CD4-positive, alpha-beta T cell treated with Interleukin-6 at 100 ng/mL for 8 hours (primary cell): ENCODE measurements around the gene ABCC12.
"Not testable (repeated sequence)": the region's sequence is repeated elsewhere in the genome, so short reads cannot be mapped to it uniquely, and the experiment has no call there.

Source experiments
- DNase-seq: peaks from one replicate; pipeline ENCODE4 v3.0.0-alpha.2; 2020; ENCODE audit warnings: mixed read lengths, low spot score

The ABCC12 gene

DNA sequence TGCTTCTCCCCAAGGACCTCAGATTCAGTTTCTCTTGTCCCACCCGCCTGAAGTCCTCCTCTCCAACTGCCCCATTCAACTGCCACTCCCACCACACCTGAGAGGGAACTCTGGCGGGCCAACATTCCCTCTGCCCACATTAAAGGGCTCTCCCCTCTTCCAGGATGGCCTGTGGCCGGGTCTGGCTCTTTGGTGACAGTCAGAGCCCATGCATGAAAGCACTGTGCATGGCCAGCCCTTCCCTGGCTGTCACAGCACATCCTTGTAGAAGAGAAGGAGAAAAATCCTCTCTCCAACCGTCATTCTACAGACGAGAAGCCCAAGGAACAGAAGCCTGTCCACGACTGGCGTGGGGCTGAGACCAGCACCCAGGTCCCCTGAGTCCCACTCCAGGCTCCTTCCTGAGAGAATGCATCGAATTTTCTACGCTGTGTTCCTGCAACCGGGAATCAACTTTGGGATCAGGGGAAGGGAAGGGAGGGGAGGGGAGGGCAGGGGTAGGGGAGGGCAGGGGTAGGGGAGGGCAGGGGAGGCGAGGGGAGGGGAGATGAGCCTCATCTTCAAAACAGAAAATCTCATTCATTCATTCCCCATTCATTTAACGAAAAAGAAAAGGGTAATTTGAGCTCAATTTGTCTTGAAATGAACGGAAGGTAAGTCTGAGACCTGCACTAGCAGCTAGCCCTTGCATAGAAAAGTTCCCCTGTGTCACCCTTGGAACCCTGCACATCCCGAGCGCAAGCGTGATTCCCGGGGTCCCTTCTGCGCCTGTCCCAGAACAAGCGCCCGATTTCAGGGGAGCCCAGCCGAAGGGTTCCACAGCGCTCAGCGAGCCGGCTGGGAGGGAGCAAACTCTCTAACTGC lies at the start of gene ABCC12:
Gene ABCC12 (minus strand): TSS at position 68 of the 864 bp plus-strand sequence. CDS start 9,569 bp downstream, outside the sequence.
- no peak for DNase-seq

DNA sequence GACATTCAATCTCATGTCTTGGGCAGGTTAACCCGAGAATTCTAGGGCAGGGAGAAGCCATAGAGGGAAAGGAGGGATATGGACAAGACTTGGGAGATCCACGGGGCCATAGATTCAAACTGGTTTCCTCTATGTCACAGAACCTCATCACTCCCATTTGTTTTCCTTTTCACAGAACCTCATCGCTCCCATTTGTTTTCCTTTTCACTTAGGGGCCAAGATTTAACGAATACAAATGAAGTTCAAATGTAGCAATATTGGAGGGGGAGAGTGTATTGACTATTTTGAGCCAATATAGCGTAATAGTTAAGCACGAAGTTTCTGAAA lies 49.0 kb upstream of the ABCC12 start:
- no peak for DNase-seq

DNA sequence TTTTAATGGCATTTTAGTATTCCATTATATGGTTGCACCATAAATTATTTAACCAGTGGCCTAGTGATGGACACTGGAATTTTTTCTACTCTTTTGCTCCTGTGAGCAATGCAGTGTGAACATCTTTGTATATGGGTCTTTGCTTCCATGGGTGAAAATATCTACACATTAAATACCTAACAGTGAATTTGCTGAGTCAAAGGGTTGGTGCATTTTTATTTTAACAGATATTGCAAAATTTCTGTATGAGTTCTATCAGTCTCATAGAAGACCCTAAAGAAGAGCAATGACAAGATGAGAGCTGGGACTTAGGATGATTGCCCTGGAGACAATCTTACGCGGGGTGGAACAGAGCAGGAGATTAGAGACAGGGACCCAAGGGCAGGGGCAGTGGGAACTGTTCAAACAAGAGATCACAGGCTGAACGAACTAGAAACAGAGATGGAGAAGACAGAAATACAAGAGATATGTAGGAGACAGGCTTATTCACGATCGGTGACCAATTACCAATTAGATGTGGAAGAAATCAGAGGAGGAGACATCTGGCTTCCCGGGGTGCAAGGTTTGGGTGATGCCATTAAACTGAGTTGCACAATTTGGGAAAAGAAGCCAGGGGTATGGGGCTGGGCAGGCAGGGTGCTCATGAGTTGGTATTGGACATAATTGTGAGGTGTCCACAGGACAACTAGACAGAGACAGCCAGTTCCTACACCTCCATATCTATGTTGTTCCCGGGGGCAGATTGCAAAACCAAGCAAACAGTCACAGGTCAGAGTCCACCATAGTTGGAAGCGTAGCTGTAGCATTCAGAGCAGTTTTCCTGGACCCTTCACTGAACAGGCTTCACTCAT lies 48.4 kb upstream of the ABCC12 start:
- no peak for DNase-seq

DNA sequence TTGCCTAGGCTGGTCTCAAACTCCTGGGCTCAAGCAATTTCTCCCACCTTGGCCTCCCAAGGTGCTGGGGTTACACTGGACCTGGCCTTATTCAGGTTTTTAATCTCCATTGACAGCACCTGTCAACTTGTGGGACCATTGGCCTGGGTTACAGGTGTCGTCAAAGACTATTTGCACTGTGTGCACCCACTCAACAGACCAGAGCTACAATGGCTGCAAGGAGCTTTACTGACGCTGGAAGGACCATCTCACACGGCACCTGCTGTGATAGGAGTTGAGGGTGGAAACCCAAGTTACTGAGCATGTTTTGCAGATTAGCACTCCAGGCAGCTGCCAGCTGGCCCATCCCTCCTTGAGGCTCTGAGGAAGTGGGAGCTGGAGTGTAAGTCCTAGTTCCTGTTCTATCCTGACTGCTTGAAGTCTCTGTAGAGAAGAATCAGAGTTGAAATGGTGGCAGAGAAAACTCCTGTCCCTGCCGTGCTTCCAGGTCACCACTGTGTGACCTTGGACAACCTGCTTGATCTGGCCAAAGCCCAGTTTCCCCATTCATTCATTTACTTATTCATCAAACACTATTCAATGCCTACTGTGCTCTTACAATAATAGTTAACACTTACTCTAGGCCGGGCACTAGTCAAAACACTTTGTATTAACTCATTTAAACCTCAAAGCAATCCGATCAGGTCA lies 45.9 kb upstream of the ABCC12 start:
- DNase-seq, result no peak

DNA sequence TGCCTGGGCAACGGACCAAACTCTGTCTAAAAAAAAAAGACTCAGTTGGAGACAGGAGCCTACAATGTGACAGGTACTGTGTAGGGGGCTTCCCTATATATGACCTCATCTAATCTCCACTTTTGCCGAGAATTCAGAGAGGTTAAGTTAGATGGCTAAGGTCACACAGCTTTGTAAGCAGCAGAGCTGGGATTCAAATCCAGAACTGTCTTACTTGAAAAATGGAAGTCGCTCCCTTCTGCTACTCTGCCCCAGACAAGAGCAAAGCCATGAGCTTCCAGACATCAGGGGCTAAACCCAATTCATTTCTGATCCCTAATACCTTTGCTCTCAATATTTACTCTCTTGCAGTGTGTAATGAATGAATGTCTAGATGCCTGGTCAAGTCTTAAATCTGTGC lies 41.5 kb upstream of the ABCC12 start:
- no peak for DNase-seq

DNA sequence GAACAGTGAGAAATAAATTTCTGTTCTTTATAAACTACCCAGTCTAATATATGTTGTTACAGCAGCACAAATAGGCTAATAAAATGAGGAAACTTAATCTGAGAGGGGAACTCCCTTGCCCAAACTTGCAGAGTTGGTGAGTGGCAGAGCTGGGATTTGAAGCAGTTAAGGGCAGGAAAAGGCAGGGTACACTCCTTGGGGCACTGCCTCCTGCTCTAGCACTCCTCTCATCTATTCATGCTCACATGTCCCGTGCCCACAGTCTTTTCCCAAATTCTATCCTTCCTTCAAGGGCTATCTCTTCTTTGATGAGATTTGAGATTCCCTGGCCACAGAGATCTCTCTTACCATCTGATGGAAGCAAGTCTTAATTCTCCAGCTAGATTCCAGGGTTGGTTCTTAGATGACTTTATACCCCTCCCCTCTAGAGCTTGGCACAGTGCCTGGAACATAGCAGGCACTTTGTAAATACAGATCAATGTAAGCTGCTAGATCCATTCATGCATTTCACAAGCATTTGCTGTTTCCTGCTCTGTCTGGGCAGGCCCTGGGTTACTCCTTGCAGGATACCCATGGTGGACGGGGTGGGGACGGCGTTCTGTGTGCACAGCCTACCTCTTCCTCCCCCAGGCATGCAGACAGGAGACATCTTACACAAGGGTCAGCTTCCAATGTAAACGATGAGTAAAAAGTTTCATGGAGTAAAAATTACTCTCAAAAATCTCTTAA lies 39.2 kb upstream of the ABCC12 start:
- no peak for DNase-seq

DNA sequence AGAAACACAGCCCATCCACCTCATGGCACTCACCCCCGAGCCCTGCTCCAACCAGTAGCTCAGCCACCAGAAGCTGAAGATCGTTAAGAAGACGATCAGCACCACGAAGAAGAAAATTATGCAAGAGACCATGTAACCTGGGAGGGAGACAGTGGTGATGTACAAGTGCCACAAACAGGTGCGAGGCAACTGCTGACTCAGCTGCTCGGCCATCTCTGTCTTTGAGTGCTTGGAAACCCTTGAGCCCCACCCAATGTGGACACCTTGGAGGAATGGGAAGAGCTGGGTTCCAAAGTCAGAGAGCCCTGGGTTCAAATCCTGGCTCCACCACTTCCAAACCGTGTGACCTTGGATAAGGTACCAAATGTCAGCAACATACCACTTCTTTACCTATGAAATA lies 38.1 kb upstream of the ABCC12 start:
- no peak for DNase-seq

DNA sequence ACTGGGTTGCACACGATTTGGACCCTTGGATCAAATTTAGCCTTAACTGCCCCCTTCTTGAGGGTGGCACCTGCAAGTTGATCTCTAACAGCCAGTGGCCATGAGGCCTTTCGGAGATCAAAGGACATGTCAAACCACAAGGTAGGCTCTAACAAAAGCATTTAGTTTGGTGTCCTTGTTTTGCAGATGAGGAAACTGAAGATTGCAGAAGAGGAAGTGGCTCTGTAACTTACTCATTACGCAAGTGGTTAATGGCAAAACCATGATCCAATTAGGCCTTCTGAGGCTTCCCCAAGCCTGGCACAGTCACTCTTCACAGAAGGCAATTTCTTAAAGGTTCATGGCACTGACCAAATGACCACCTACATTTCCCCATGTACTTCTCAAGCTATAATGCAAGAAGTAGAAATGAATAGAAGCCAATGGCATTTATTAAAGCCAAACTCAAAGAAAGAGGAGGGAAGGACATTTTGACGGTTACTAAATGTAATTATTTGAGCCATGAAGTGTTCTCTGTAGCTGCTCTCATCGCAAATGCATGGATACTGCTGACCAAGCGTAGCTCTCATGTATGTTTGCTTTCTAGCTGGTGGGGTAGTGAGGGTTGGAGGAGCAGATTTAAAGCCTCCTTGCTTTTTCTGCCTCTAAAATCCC lies 32.8 kb upstream of the ABCC12 start:
- DNase-seq, result no peak

DNA sequence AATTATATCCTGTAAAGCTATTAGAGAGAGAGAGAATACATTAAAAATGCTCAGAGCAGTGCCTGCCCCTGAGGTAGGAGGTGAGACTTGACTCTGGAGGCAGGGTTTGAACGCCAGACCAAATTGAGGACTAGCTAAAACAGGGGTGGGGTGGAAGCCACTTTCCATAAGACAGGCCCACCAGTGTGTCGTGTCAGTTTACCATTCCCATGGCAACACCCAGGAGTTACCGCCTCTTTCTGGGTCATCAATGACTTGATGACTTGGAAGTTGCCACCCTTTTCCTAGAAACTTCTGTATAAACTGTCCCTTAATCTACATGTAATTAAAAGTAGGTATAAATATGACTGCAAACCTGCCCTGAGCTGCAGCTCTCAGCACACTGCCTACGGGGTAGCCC lies 32.0 kb upstream of the ABCC12 start:
- DNase-seq, result no peak

DNA sequence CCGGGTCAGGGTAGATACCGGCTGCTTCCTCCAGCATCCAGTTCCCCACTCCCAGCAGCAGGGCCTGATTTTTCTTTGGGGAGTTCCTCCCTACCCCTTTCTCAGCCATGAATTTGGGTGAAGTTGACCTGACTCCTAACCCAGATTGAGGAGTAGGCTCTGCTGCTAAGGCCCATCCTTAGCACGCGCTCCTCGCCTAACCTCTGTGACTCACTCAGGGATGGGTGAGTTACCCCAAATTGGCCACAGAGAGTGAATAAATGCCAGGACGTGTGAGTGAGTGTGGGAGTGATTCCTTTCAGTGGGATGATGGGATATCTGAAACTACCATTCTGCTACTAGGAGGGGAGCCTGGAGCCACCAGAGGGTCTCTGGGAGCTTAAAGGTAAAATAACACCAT lies 28.9 kb upstream of the ABCC12 start:
- no peak for DNase-seq

DNA sequence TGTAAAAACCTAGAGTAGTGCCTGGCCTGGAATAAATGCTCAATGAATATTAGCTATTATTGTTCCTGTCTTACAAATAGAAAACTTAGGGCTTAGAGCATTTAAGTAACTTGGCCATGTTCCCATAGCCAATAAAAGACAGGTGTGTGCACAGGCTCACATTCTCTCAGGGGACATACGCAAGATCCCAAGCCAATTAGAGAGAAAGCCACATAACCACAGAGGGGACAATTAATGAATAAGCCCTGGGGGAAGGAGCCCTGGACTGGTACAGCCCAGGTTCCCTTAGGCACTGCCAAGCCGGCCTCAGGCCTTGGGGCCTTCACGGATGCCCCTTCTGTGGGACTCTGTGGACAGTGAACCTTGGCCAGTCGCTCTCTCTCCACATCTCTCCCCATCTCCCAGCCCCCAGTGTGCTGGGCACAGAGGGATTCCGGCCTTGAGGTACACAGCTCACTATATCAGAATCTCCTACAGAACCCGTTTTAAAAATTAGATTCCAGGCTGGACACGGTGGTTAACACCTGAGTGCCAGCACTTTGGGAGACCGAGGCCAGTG lies 27.3 kb upstream of the ABCC12 start:
- no peak for DNase-seq

DNA sequence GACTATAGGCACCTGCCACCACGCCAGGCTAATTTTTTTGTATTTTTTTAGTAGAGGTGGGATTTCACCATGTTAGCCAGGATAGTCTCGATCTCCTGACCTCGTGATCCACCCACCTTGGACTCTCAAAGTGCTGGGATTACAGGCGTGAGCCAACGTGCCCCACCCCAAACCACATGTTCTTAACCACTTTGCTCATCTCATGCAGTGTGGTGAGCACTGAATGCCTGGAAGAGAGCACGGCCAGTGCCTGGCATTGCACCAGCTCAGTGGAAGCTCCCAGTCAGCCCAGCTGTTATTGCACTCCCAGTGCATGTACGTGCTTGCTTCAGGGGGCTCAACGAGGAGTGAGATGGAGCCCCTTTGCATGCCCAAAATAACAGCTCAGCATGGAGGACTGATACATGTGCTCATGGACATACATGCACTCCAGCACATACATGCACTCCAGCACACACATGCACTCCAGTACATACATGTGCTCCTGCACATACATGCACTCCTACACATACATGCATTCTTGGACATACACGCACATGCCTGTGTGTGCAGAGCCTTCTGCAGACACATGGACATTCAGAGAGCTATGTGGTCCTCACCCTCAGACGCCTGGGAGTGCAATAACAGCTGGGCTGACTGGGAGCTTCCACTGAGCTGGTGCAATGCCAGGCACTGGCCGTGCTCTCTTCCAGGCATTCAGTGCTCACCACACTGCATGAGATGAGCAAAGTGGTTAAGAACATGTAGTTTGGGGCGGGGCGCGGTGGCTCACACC lies 26.1 kb upstream of the ABCC12 start:
- DNase-seq, result not testable (repeated sequence)

DNA sequence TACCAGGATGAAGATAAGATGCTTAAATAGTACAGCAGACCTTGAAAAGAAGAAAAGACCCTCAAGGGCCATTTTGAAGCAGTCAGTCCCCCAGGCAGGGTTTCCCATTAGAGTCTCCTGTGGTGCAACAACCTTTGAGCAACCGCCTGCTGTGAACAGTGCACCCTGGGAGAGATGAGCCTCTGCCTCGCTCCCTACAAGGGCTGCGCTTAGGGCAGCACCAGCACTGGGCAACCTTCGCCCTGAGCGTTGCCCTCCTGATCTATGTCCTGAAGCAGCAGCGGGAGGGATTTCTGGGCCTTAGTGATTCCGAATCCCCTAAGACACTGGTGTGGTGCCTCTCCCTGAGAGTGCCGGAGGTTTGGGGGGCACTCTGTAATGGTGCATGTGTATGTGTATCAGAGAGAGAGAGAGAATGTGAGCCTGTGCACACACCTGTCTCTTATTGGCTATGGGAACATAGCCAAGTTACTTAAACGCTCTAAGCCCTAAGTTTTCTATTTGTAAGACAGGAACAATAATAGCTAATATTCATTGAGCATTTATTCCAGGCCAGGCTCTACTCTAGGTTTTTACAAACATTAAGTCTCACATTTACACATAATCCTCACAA lies 25.2 kb upstream of the ABCC12 start:
- DNase-seq, result no peak

DNA sequence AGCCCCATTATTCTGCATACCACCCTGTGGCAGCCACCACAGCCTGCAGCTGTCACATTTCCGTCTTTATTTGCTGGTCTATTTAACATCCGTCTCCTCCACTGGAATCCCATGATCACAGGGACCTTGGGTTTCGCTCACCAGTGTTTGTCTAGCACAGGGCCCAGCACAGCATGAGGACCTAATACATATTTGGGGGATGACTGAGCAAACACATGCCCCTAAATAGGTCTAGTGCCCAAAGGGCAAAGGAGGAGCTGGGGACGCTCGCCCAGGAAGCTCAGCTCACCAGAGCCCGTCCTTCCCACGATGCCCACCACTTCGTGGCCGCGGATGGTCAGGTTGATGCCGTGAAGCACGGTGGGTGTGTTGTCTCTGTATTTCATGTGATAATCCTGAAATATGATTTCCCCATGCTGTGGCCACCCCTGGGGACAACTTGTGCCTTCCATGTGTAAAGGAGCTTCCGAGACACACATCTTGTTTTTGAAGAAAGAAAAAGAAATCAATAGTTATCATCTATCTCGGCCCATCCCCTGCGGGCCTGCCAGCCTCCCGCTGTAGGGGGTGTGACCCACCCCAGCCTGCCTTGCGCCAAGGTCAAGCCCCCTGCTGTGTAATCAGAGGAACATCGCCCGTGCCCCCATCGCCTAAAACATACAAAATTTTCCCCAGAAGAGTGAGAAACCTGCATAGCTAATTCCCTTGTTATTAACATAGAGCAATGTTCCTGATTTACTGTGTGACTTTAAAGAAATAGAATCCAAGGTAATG lies 21.0 kb upstream of the ABCC12 start:
- DNase-seq, result no peak

DNA sequence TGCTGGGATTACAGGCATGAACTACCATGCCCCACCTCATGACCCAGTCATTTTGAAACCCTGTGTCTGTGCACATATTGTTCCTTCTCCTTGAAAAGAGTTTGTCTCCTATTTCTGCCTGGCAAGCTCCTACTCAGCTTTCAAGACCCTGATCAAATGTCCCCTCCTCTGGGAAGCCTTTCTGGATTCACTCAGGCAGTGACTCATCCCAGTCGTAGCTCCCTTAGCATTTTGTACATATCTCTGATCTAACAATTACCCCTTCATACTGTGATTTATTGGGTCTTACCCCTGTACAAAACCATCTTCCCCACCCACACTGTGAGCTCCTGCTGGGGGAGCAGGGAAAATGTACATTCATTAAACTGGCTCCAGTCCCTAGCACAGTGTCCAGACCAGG lies 18.1 kb upstream of the ABCC12 start:
- no peak for DNase-seq

DNA sequence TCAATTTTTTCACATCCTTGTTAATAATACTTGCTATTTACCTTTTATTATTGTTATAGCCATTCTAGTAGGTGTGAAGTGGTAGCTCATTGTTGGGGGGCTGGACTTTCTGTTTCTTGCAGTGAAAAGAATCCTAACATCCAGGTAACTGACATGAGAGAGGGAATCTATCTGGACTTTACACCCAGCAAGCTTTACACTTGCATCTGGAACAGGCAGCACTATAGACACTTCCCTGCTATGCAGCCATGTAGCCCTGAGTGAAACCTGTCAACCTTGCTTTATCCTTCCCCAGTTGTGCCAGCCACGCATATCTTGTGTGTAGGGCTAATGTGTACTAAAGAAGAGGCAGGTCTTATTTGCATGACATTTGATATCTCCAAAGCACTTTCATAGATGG lies 16.9 kb upstream of the ABCC12 start:
- DNase-seq, result no peak

DNA sequence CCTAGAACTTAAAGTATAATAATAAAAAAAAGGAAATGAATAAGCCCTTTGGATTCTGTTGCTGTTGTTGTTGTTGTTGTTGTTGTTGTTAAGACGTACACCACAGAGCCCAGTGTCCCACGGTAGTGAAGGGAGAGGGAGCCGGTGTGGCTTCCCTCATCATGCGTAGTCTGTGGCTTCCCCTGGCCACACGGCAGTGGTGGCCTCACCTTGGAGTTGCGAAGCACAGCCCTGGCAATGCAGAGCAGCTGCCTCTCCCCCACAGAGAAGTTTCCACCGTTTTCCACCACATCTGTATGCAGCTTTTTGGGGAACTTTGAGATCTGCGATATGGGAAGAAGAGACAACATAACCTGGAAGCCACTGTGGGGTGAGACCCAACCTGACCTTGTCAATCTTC lies 14.1 kb upstream of the ABCC12 start:
- no peak for DNase-seq

DNA sequence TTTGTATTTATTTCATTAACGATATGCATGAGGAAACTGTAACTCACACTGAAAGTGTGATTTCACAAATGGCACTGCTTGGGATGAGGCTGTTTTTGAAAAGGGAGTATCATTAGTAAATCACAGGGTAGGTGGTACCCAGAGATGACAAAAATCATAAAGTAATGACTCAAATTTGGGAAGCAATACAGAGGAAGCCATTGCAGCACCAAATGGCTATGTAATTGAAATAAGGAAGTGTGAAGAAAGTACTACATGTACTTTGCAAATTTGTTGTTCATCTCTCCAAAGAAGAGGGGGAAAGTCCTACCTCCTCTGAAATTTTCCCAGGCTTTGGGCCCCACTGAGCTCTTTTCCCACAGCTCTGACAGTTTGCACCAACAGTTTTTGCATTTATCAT lies 12.3 kb upstream of the ABCC12 start:
- no peak for DNase-seq

DNA sequence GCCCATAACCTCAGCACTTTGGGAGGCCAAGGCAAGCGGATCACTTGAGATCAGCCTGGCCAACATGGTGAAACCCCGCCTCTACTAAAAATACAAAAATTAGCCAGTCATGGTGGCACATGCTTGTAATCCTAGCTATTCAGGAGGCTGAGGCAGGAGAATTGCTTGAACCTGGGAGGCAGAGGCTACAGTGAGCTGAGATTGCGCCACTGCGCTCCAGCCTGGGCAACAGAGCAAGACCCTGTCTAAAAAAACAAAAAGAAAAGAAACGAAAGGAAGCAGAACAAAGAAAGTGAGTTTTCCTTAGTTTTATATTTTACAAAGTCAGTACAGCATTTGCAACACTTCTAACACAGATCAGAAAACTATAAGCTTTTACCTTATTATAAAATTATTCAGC lies 10.8 kb upstream of the ABCC12 start:
- not testable (repeated sequence) for DNase-seq
